GM08714 (cell line): ENCODE measurements around the gene GNAI2.
A peak's percentile ranks its signal among the peaks of the same experiment; 100 is the strongest.
"Not testable (repeated sequence)": the region's sequence is repeated elsewhere in the genome, so short reads cannot be mapped to it uniquely, and the experiment has no call there.

ENCODE experiments used
- H3K4me3 ChIP-seq: fragments of 200-500 bp; sonication (Bioruptor generic); 2 replicates; pipeline ENCODE4 v1.5.1; 2014; ENCODE audit warnings: mild to moderate bottlenecking, low read length, inconsistent platforms
- ZNF274 ChIP-seq: IDR thresholded peaks from 2 replicates; pipeline ENCODE4 v1.6.1; 2012; ENCODE audit warnings: mild to moderate bottlenecking, low read depth, low read length

The GNAI2 gene

DNA sequence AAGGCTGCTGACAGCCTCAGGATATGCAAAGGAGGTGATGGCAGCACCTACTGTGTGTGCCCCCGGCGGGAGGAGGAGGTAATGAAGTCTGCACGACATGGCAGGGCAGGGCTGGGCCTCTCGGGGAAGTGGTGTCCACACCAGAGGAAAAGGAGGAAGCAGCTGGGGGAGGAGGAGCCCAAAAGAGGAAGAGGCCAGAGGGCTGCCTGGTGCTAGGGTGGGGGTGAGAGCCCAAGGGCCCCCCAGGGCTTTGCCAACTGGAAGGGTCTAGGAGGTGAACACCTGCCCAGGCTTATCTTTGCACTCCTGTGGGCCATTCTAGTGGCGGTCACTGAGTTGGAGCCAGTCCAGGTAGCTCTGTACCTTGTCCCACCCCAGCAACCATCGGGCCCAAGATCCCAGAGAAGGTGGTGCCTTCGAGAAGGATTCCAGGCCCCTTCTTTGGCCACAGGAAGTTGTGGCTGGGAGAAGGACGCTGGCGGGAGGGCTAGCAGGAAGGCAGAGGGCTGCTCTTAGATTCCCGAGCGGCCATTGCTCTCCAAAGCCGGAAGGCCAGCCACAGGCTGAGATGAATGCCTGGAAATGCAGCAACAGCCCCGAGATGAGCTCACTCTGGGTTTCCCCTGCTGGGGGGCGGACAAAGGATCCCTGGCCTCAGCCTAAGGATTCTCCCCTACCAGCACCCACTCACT, 7.0 kb downstream of the GNAI2 start:
- no peak overlapping the region; the same call in 1 of the 2 replicates for H3K4me3 ChIP-seq
- TF ChIP-seq ZNF274 = no peak

DNA sequence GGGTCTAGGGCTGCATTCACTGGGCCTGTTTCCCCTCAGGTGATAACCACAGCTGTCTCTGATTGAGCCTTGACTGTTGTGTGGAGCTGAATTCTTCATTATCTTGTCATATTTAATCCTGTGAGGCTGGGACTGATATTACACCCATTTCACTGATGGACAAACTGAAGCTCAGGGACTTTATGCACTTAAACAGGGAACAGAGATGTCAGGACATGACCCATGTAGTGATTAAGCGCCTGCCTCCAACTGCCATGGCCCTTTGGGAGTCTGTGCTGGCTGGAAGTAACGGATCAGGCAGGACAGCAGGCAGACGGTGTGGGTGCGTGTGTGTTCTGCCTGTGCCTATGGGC, 7.5 kb downstream of the GNAI2 start:
- no peak overlapping the region for H3K4me3 ChIP-seq
- TF ChIP-seq ZNF274 = no peak

DNA sequence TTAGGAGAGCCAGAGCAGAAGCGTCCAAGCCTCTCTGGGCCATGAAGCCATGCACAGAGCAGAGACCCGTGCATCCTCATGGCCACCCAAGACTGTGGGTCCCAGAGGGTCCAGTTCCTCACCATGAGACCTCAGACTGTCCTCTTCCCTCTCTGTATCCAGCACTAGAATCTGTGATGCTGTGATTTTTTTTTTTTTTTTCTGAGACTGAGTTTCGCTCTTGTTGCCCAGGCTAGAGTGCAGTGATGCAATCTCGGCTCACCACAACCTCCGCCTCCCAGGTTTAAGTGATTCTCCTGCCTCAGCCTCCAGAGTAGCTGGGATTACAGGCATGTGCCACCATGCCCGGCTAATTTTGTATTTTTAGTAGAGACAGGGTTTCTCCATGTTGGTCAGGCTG, 8.8 kb downstream of the GNAI2 start:
- not testable (repeated sequence) for H3K4me3 ChIP-seq

DNA sequence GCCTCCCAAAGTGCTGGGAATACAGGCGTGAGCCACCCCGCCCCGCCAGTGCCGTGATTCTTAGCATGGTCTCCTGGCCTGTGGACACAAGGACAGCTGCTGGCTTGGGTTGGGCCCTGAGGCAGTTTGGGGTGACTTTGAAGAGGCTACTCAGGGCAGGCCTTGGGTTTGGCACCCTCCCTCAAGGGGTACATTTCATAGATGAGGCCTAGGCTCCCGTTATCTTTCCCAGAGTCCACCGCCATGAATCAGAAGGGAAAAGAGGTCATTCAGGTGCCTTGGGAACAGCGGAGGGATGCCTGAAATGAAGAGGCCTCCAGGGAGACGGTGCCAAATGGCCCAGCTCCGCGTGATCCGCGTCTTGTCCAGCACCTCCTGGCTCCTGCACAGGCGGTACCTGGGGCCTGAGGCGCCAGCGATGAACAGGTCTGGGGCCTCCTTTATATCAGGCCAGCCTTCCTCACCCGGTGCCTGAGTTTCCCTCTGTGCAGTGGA, 9.3 kb downstream of the GNAI2 start:
- no peak for TF ChIP-seq ZNF274
- H3K4me3 ChIP-seq = no peak overlapping the region; the same call in 1 of the 2 replicates

DNA sequence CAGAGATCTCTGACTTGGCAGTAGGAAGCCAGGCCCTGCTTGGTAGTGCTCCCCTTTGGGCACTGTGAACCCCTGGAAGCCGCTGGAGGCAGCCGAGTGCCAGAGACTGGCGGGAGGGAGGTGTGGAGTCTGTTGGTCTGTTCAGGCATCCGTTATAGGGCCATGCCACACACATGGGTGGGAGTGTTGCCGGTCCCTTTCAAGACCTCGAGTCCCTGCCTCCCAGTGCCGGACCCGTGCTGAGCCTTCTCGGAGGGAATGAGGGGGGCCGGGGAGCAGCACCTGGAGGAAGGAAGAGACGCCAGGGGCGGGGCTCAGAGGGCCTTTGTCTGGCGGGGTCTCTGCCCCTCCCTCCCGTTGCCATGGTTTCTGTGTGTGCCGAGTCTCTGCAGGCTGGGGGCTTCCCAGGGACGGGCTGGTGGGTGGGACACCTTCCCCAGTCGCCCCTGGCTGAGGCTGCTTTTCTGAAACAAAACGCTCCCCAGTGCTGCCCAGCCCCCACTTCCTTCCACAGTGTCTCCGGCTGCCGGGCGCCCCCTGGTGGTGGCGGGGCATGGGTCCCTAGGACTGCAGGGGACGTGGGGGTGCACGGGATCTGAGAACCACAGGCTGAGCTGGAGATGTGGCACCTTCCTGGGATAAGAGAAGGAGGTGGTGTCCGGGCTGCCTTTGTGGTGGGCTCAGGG, 10.0 kb downstream of the GNAI2 start:
- peak overlapping the region; percentile 7; the same call in 1 of the 2 replicates for H3K4me3 ChIP-seq
- no peak for TF ChIP-seq ZNF274

DNA sequence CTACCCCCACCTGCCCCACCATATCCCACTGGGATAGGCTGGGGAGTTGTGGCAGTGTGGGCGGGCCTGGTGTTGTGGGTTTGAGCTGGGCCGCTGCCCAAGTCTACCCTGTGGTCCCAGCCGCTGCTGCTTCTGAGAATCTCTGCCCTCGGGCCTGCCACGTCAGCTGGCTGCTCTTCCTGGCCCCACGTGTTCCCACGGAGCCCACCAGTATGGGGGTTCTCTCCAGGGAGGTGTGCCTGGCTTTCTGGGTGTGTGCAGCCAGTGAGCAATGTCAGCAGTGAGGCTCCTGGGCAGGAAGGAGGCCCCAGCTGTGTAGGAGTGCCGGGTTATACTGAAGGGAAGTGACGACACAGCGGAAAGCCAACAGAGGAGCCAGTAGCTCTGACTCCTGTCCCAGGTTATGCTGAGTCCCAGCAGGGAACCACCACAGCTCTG, 10.5 kb downstream of the GNAI2 start:
- TF ChIP-seq ZNF274 = no peak
- H3K4me3 ChIP-seq = peak overlapping the region; percentile 7; the same call in 1 of the 2 replicates

DNA sequence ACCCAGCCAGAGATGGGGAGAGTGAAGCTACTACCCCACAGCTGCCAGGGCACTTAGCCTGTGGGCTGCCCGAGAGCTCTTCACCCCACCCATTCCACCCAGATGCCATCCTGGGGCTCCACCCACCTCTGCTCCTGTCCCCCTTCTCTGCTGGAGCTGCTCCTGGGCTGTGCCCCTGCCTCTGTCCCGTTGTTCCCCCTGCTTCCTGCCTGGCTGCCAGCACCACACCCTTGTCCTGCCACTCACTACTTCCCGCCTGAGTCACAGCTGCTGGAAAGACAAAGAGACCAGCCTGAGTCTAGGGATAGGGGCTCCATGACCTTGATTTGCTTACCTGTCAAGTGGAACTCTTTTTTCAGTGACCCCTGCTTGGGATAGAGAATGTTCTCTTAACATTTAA, 12.4 kb downstream of the GNAI2 start:
- no peak for TF ChIP-seq ZNF274
- no peak overlapping the region for H3K4me3 ChIP-seq

DNA sequence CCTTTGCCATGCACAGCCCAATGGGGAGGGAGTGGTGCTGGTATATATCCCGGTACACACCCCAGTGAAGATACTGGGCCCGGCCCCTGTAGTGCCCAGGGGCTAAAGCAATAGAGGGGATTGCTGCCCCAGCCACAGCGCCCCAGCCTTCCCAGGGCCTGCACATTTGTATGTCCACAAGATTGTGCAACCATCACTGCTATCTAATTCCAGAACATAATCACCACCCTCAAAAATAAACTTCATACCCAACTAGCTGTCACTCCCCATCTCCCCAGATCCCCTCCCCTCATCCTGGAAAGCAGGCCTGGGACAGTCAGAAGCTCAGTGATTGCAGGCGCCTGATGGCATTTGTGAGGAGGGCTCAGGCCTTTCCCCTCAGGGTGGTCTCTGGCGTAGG, 13.5 kb downstream of the GNAI2 start:
- H3K4me3 ChIP-seq = no peak overlapping the region
- TF ChIP-seq ZNF274 = no peak

DNA sequence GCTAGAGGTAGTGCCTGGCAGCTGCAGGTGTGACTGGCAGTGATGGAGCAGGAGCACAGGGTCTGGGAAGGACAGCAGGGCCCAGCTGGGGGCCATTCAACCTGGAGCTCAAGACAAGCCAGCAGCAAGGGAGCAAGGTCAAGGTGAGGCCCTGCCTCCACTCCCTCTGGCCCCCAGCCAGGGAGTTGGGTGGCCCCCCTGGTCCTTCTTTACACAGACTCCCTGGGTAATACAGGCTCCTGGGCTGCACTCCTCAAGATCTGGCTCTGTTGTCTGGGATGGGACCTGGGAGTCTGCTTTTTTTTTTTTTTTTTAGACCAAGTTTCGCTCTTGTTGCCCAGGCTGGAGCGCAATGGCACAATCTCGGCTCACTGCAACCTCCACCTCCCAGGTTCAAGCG, 14.5 kb downstream of the GNAI2 start:
- no peak for TF ChIP-seq ZNF274
- no peak overlapping the region for H3K4me3 ChIP-seq

DNA sequence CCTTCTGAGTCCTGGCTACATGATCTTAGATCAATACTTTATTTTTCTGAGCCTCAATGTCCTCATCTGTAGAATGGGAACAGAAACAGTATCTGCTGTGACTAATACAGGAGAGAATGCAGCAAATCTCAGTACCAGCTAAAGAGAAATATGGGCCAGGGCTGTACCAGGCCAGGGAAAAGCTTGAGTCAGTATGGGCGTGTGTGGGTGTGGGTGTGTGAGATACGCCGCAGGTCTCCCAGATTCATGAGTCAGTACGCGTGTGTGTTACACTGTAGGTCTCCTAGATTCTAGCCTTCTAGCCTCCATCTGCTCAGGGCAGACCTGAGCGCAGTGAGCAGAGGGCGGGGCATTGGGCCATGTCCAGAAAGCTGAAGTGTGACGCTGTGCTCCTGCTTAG, 15.2 kb downstream of the GNAI2 start:
- no peak for TF ChIP-seq ZNF274
- no peak overlapping the region for H3K4me3 ChIP-seq

DNA sequence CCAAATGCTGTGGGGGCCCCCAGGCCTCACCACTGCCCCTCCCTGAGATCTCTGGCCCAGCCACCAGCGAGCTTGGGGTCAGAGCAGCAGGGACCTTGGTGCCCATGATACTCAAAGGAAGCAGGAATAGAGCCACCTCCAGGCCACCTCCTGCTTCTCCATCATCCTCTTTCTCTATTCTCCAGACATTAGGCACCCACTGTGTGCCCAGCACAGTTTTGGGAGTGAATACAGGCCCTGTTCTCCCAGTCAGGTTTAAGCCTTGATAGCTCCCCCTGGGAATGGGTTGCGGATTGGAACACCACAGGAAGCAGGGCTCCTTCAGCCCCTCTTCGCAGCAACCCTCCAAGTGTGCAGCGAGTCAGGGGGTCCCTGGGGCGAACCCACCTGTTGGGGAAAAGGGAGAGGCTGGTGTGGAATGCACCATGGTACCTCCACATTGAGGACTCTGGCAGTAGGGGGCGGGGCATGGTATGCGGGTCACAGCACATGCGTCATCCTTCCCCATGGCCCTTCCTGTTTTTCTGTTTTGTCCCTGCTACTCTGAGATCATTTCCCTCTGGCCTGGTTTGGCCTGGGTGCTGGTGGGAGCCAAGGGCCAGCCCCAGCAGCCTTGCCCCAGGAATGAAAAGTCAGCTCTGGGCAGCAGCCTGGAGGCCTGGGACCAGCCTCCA, 18.7 kb downstream of the GNAI2 start:
- TF ChIP-seq ZNF274 = no peak
- no peak overlapping the region for H3K4me3 ChIP-seq

DNA sequence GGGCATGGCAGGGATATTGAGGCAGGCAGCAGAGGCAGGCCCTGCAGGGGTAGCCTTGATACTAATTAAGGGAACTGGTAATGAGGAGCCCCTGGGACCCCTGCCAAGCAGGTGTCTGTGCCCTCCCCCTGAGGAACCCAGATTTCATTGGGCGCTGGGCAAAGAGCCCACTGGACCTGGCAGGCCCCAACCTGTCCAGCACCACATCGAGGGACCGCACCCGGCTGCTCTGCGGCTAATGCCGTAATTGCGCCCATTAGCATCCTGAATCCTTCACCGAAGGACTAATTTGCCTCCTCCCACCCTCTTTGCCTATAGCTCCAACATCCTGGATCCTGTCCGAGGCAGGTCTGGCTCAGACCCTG, 19.2 kb downstream of the GNAI2 start:
- no peak for TF ChIP-seq ZNF274
- H3K4me3 ChIP-seq = no peak overlapping the region

DNA sequence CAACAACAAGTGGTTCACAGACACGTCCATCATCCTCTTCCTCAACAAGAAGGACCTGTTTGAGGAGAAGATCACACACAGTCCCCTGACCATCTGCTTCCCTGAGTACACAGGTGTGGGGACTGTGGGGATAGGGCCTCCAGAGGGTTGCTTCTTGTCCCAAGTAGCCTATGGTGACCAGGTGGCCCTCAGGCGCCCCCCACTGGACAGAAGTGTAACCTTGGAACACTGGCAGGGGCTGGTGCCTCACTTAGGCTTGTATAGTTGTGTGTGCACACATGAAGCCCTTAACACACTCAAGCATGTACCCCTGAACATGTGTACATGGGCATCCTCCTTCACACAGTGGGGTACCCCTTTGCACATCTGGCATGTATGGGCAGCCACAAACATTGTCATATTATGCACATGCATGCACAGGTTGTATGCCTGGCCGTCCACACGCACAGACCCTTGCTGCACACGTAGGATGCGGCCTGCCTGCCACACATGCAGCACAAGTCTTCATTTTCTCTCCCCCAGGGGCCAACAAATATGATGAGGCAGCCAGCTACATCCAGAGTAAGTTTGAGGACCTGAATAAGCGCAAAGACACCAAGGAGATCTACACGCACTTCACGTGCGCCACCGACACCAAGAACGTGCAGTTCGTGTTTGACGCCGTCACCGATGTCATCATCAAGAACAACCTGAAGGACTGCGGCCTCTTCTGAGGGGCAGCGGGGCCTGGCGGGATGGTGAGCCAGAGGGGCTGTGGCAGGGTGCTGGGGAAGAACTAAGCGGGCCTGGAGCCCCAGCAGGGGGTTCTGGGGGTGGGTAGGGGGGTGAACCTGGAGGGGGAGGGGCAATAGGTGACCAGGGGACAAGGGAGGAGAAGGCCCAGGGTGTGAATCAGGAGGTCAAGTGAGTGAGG, 21.2 kb downstream of the GNAI2 start:
- TF ChIP-seq ZNF274 = no peak
- H3K4me3 ChIP-seq = no peak overlapping the region
